Right lobe of liver (tissue), 4 donors: Measurements from ENCODE around the gene TOR4A.

Experiments
- CTCF ChIP-seq, 4 donors: fragments of 200-600 bp in 3 of 4; fragments of 450-650 bp in 1 of 4; IDR thresholded peaks; one replicate each; pipeline versions ENCODE4 v1.5.1 to v1.8.0; 2016 to 2022; ENCODE audit warnings: antibody characterized with exemption in 4 of 4, mild to moderate bottlenecking in 2 of 4
- POLR2A ChIP-seq: fragments of 450-650 bp; IDR thresholded peaks from one replicate; pipeline ENCODE4 v1.6.1; 2017; ENCODE audit warnings: antibody characterized with exemption, mild to moderate bottlenecking
- donor health status: DM: no; HTN: no; CAD: no.
- donor health status: DM: no; HTN: no; CAD: no.
- donor health status: DM: no; HTN: yes; CAD: no.

- TF ChIP-seq CTCF (IDR thresholded peaks at IDR 0.05) (no peak), POLR2A (no peak)
These were observed 44.3 kb downstream of the TOR4A start for GRCh38 chr9:137321726-137322361.
